ENCODE measurements around the gene NPIPB8.
"Not testable (repeated sequence)": the region's sequence is repeated elsewhere in the genome, so short reads cannot be mapped to it uniquely, and the experiment has no call there.

Gene NPIPB8

DNA sequence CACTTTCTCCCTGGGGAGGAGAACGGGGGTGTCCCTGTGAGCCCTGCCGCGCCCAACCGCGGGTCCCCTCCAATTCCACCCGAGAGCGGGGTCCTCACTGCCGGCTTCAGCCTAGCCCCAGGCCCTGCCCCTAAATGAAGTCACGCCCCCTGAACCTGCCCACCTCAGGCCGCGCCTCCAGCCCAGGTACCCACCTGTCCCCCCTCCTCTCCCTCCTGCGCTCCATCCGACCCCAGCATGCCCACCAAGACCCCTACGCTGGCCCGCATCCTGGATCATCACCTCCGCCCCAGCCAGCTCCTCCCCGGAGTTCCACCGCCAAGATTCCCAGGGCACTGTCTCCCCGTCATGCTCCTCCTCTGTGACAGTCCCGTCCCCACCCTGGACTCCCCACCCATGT lies 36.9 kb upstream of the NPIPB8 start:
- peaks cover 22% of the 10 kb centered on the region for H3K4me1 Mint-ChIP-seq (ENCODE audit: low read depth)
- peaks cover 25% of the 10 kb centered on the region for H3K36me3 Mint-ChIP-seq (ENCODE audit: low read depth)
- H3K4me3 Mint-ChIP-seq; intact Hi-C loops (cut with micrococcal nuclease); H3K27me3 Mint-ChIP-seq; H3K9me3 Mint-ChIP-seq; H3K27ac Mint-ChIP-seq: not testable (repeated sequence)

DNA sequence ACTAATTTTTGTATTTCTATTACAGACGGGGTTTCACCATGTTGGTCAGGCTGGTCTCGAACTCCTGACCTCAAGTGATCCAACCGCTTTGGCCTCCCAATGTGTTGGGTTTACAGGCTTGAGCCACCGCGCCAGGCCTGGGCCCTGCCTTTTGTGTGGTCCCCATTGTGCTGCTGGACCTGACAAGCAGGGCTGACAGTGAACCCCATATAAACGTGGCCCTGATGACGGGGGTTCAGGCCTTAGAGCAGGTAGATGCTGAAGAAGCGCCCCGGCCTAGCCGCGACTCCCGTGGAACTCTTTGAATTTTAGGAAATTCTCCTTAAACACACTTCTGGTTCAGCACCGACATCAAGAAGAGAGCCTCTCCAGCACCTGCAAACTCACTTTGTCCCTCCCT lies 36.3 kb upstream of the NPIPB8 start:
- peaks cover 31% of the 10 kb centered on the region for H3K36me3 Mint-ChIP-seq (ENCODE audit: low read depth)
- H3K9me3 Mint-ChIP-seq; intact Hi-C loops (cut with micrococcal nuclease); H3K27ac Mint-ChIP-seq; H3K4me3 Mint-ChIP-seq; H3K27me3 Mint-ChIP-seq: not testable (repeated sequence)
- H3K4me1 Mint-ChIP-seq (ENCODE audit: low read depth): peaks cover 16% of the 10 kb centered on the region

DNA sequence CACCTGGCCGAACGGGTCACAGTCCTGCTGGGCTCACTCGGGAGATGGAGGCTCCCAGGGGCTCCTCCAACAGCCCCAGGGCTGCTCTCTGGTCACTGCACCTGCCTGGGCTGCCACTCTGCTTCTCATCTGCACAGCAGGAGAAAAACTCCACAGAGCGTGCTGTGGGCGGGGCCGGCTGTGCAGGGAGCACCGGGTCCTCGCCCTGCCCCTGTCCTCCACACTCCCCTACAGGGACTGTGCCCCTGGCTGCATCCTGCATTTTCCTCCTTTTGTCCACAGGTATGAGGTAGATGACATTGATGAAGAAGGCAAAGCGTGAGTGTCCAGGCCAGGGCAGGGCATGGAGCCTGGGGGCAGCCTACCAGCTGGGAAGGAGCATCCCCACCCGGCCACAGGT lies 35.8 kb upstream of the NPIPB8 start:
- intact Hi-C loops (cut with micrococcal nuclease); H3K9me3 Mint-ChIP-seq; H3K27ac Mint-ChIP-seq; H3K4me3 Mint-ChIP-seq; H3K27me3 Mint-ChIP-seq: not testable (repeated sequence)
- Mint-ChIP-seq H3K36me3 (ENCODE audit: low read depth) (peaks cover 36% of the 10 kb centered on the region), H3K4me1 (ENCODE audit: low read depth) (peaks cover 11% of the 10 kb centered on the region)

DNA sequence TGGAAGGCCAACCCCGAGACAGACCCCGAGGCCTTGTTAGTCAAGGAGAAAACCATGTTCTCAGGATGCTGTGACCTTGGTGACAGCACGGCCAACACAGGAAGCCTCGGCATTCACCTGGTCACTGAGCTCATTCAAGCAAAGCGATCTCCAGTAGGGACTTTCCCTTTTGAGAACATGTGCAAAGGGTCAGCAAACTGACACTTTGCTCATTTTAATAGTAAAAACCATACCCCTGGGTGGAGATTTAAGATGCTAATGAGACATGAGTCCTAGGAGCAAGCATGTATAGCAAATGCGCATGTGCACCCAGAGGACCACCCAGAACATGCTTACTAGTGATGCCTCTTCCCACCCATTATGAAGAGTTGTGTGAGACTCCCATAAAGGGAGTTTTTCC lies 35.3 kb upstream of the NPIPB8 start:
- no peak overlapping the region for H3K4me3 Mint-ChIP-seq
- peaks cover 40% of the 10 kb centered on the region for H3K36me3 Mint-ChIP-seq (ENCODE audit: low read depth)
- peaks cover 5% of the 10 kb centered on the region for H3K27me3 Mint-ChIP-seq

DNA sequence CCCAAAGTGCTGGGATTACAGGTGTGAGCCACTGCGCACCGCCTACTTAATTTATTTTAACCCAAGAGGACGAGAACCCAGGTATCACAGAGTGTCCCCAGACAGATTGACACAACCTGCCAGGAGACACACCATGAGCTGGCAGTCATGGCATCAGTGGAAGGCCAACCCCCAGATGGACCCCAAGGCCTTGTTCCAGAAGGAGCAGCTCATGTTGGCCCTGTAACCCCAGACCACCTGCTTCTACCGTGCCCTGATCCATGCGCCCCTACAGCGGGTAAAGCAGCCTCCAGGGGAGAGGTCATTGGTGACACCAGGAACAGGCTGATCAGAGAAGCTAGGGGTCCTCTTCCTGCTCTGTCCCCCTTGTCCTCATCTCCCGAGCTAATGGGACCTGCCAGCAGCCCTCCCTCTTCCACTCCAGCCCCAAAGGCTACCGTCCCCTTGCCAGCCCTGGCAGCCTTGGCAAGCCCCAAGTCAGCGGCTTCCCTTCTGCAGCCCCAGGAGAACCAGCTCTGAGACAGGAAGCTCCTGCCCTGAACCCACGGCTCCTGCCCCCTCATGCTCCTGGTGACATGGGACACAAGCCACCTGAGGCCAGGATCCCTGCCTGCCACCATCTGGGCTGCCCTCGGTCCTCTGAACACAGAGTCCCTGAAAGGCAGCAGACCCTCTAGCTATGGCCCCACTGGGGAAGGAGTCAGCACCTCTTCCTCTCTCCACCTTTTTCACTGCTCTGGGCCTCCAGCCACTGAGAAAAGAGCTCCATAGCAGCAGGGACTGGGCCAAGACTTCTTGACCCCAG lies 34.3 kb upstream of the NPIPB8 start:
- no peaks in the 10 kb centered on the region for H3K9me3 Mint-ChIP-seq
- H3K4me1 Mint-ChIP-seq (ENCODE audit: low read depth): peaks cover 4% of the 10 kb centered on the region
- H3K27me3 Mint-ChIP-seq: peaks cover 3% of the 10 kb centered on the region
- peaks cover 51% of the 10 kb centered on the region for H3K36me3 Mint-ChIP-seq (ENCODE audit: low read depth)
- no peak overlapping the region for H3K4me3 Mint-ChIP-seq
- intact Hi-C loops (cut with micrococcal nuclease): no loop called here
- H3K27ac Mint-ChIP-seq: no peak overlapping the region

More for the DNA sequence above, 35.3 kb upstream of the NPIPB8 start:
- peaks cover 7% of the 10 kb centered on the region for H3K4me1 Mint-ChIP-seq (ENCODE audit: low read depth)
- H3K27ac Mint-ChIP-seq: no peak overlapping the region
- no peaks in the 10 kb centered on the region for H3K9me3 Mint-ChIP-seq
- intact Hi-C loops (cut with micrococcal nuclease): no loop called here

DNA sequence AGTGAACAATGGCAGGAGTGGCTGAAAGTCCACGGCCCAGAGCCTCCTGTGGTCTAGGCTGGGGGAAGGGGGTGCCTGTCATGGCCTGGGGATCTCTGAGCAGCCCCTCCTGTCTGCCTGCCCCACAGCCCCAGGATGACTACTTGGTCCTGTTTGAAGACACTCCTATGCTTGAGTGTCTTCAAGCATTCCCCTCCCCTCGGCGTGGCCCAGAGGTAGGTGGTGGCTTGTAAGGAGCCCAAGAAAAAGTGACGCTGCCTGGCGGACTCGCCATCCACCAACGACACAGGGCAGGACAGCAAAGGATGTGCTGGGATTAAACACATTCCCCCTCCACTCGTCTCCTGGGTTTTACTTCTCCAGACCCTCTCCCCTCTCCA lies 33.7 kb upstream of the NPIPB8 start:
- Mint-ChIP-seq H3K4me1 (ENCODE audit: low read depth) (peaks cover 9% of the 10 kb centered on the region), H3K9me3 (no peaks in the 10 kb centered on the region), H3K4me3 (no peak overlapping the region), H3K27me3 (peaks cover 3% of the 10 kb centered on the region), H3K36me3 (ENCODE audit: low read depth) (peaks cover 55% of the 10 kb centered on the region), H3K27ac (no peak overlapping the region)
- intact Hi-C loops (cut with micrococcal nuclease): no loop called here

DNA sequence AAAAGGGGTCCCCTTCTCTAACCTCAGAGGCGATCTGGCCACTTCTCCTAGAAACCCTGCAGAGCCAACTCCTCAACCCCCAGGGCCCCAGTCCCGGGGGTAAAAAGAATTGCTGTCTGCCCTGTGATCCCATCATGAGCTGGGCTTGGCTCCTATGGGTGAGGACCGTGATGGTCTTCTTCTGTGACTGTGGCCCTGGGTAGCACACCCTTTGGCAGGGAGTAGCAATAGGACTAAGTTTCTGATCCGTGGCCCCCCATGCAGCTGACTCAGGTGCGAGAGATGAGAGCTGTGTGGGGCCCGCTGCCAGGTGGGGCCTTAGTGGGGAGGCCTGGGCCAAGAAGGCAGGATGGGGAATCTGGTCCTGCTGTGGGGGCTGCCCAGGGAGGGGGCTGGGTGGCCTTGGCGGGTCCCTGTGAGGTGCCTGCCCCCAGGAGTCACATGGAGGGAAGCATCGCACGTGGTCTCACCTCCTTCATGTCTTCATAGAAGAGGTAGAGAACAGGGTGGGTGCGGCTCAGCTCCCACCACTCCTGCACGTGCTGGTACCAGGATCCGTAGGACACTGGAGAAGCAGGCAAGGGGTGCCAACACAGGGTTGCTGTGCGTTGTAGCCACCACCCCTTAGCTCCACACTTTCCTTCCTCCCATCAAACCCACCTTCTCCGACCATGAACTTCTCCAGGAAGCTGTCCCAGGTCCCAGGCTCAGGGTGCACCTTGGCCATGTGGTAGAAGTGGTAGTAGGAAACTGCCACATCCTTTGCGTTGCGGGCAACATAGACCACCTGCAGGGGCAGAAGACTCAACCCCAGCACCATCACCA lies 31.4 kb upstream of the NPIPB8 start:
- H3K27ac Mint-ChIP-seq: no peak overlapping the region
- H3K4me1 Mint-ChIP-seq (ENCODE audit: low read depth): peaks cover 29% of the 10 kb centered on the region
- H3K9me3 Mint-ChIP-seq: no peaks in the 10 kb centered on the region

DNA sequence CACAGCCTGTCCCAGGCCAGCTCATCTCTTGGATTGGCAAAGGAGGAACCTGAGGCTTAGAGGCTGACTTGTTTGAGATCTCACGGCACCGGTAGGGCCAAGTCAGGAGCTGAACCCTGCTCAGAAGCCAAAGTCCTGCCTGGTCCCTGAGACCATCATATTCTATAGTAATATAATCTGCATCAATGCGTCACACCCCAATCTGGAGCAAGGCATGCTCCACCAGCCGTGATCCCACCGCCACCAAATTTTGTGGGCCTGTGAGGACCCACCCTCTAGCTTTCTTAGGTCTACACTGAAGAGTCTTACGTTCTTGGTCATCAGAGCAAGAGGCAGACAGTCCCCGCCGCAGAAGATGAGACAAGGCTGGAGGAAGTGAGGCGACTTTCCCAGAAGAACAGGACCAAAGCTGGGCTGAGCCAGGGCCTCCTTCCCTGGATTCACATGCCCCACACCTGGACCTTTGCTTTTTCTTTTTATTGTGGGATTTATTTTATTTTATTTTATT lies 30.7 kb upstream of the NPIPB8 start:
- no peak overlapping the region for H3K27ac Mint-ChIP-seq
- peaks cover 61% of the 10 kb centered on the region for H3K36me3 Mint-ChIP-seq (ENCODE audit: low read depth)

More for the DNA sequence above, 31.4 kb upstream of the NPIPB8 start:
- intact Hi-C loops (cut with micrococcal nuclease): no loop called here
- Mint-ChIP-seq H3K36me3 (ENCODE audit: low read depth) (peaks cover 61% of the 10 kb centered on the region), H3K27me3 (peaks cover 1% of the 10 kb centered on the region), H3K4me3 (no peak overlapping the region)

DNA sequence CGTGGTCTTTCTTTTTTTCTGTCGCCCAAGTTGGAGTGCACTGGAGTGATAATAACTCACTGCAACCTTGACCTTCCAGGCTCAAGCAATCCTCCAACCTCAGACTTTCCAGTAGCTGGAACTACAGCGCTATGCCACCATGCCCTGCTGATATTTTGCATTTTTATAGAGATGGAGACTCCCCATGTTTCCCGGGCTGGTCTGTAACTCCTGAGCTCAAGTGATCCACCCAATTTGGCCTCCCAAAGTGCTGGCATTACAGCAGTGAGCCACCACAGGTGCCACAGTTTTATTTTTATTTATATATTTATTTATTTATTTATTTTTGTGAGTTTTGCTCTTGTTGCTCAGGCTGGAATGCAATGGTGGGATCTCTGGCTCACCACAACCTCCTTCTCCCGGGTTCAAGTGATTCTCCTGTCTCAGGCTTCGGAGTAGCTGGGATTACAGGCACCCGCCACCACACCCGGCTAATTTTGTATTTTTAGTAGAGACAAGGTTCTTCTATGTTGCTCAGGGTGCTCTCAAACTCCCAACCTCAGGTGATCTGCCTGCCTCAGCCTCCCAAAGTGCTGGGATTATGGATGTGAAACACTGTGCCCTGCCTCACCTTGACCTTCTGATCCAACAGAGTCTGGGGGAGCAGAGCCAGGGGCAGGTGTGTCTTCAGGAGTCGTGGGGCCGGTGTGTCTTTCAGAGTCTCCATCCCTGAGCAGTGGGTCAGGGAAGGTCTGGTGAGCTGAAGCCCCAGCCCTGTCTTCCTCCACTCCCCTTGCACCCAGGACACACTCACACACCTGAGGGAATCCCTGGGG lies 30.0 kb upstream of the NPIPB8 start:
- H3K9me3 Mint-ChIP-seq; H3K27ac Mint-ChIP-seq; intact Hi-C loops (cut with micrococcal nuclease); H3K27me3 Mint-ChIP-seq; H3K4me3 Mint-ChIP-seq: not testable (repeated sequence)
- Mint-ChIP-seq H3K4me1 (ENCODE audit: low read depth) (peaks cover 29% of the 10 kb centered on the region), H3K36me3 (ENCODE audit: low read depth) (peaks cover 61% of the 10 kb centered on the region)

More for the DNA sequence above, 30.7 kb upstream of the NPIPB8 start:
- no peaks in the 10 kb centered on the region for H3K9me3 Mint-ChIP-seq
- intact Hi-C loops (cut with micrococcal nuclease): no loop called here
- H3K27me3 Mint-ChIP-seq: no peaks in the 10 kb centered on the region
- peaks cover 29% of the 10 kb centered on the region for H3K4me1 Mint-ChIP-seq (ENCODE audit: low read depth)
- H3K4me3 Mint-ChIP-seq: no peak overlapping the region

DNA sequence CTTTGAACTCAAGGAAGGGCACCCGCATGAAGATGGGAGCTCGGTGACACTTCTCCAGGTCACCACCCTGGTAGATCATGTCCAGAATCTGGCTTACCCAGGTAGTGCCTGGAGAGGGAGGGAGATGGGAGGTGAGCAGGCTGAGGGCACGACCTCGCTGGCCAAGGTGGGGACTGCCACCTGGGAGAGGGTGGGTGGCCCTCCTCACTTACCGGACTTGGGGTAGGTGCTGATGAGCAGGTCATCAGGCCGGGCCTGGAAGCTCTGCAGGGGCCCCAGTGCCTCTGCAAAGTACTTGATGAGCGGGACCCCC lies 29.4 kb upstream of the NPIPB8 start:
- peaks cover 29% of the 10 kb centered on the region for H3K4me1 Mint-ChIP-seq (ENCODE audit: low read depth)
- H3K9me3 Mint-ChIP-seq; intact Hi-C loops (cut with micrococcal nuclease); H3K27ac Mint-ChIP-seq; H3K27me3 Mint-ChIP-seq; H3K4me3 Mint-ChIP-seq: not testable (repeated sequence)
- peaks cover 61% of the 10 kb centered on the region for H3K36me3 Mint-ChIP-seq (ENCODE audit: low read depth)

DNA sequence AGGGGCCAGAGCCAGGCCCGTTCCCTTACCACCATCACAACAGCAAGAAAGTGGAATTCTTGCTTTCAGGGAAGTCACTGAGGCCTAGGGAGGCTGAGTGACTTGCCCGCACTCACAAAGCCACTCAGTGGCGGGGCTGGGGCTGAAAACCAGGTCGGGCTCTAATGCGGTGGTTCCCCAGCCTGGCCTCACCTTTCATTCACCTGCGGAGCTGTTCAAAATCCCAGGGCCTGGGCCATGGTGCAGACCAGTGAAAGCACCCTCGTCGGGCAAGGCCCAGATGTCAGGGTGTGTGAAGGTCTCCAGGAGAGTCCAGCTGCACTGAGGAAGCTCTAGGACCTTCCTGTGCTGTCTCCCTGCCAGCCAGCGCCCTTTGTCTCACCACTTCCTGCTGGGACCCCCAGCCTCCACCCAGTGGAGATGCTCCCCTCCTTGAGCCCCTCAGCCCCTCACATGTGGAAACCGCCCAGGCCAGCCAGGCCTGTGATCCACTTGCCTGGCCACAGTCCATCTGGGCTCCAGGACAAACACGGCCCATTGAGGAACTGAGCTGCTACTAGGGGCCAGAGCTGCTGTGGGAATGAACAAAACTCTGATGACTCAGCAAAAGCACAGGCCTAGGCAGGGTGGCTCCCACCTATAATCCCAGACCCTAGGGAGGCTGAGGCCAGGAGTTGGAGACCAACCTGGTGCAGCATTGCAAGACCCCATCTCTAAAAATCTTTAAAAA lies 28.8 kb upstream of the NPIPB8 start:
- Mint-ChIP-seq H3K36me3 (ENCODE audit: low read depth) (peaks cover 56% of the 10 kb centered on the region), H3K4me3 (peak overlapping the region; percentile 75), H3K4me1 (ENCODE audit: low read depth) (peaks cover 29% of the 10 kb centered on the region), H3K27ac (peak overlapping the region; percentile 77)
- intact Hi-C loops (cut with micrococcal nuclease); H3K27me3 Mint-ChIP-seq; H3K9me3 Mint-ChIP-seq: not testable (repeated sequence)

DNA sequence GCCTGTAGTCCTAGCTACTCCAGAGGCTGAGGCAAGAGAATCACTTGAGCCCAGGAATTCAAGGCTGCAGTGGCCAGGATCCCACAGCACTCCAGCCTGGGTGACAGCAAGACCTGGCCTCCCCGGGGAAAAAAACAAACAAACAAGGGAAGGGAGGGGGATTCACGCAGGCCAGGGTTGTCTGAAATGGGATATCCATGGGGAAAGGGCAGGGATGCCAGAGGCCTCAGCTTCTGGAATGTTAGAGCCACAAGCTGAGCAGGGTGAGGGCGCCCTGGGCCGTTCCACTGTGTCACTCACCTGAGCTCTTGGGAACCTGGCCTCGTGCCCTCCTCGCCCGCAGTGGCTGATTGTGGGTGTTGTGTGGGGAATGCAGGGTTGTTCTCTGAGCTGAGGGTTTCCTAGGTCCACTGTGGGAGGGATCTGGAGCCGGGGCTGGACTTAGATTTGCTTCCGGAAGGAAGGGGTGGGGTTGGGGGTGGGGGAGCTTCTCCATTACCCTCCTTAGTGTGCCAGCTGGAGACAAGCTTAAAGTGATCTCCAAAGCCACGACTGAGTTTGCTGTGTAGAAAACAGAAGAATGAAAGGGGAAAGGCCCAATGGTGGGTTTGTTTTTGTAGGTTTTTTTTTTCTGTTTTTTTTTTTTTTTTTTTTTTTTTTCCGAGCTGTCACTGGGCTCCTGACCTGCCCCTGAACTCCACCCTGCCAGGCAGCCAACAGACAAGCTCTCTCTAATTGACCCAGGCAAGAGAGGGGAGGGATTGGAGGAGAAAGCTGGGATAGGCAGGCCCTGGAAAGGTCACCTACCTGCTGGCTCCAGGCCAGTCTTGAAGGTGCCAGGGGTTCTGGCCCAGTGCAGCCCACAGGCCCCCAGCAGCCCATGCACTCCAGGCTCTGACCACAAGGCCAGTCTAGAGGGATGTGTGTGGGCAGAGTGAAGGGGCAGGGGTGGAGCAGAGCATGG lies 28.0 kb upstream of the NPIPB8 start, which contains the start of gene SULT1A1:
SULT1A1 (minus strand) TSS at position 414 of the 964 bp plus-strand sequence. CDS start 1,189 bp downstream, outside the sequence.
- H3K36me3 Mint-ChIP-seq (ENCODE audit: low read depth): peaks cover 47% of the 10 kb centered on the region
- peak within 1 kb of the TSS; percentile 77 for H3K27ac Mint-ChIP-seq
- H3K4me1 Mint-ChIP-seq (ENCODE audit: low read depth): peaks cover 29% of the 10 kb centered on the region
- H3K27me3 Mint-ChIP-seq: no peaks in the 10 kb centered on the region
- intact Hi-C loops (cut with micrococcal nuclease): no loop called here
- no peaks in the 10 kb centered on the region for H3K9me3 Mint-ChIP-seq
- H3K4me3 Mint-ChIP-seq: peak within 1 kb of the TSS; percentile 75
